ENCODE data around the gene ACTN1.

The ACTN1 gene

GRCh38 chr14:68957775-68958174 is 21.3 kb downstream of the ACTN1 start:
- no peak for DNase-seq (ENCODE audit: insufficient read length, low spot score)
- no peak for TF ChIP-seq CTCF (IDR thresholded peaks at IDR 0.05; ENCODE audit: insufficient read depth, missing control alignments)
- FAIRE-seq = no peak

GRCh38 chr14:68956724-68957123 is 22.4 kb downstream of the ACTN1 start:
- DNase-seq (ENCODE audit: insufficient read length, low spot score) = no peak
- TF ChIP-seq CTCF (IDR thresholded peaks at IDR 0.05; ENCODE audit: insufficient read depth, missing control alignments) = no peak
- no peak for FAIRE-seq

- TF ChIP-seq CTCF (IDR thresholded peaks at IDR 0.05; ENCODE audit: insufficient read depth, missing control alignments) = no peak
- no peak for DNase-seq (ENCODE audit: insufficient read length, low spot score)
- no peak for FAIRE-seq
Observed at GRCh38 chr14:68955851-68956179, 23.3 kb downstream of the ACTN1 start.

- FAIRE-seq = no peak
- TF ChIP-seq CTCF (IDR thresholded peaks at IDR 0.05; ENCODE audit: insufficient read depth, missing control alignments) = no peak
- DNase-seq (ENCODE audit: insufficient read length, low spot score) = no peak
Observed at GRCh38 chr14:68955164-68955850, 23.8 kb downstream of the ACTN1 start.

- FAIRE-seq = no peak
- no peak for TF ChIP-seq CTCF (IDR thresholded peaks at IDR 0.05; ENCODE audit: insufficient read depth, missing control alignments)
- DNase-seq (ENCODE audit: insufficient read length, low spot score) = no peak
Observed at GRCh38 chr14:68953196-68953555, 25.9 kb downstream of the ACTN1 start.

- FAIRE-seq = no peak
- no peak for TF ChIP-seq CTCF (IDR thresholded peaks at IDR 0.05; ENCODE audit: insufficient read depth, missing control alignments)
- no peak for DNase-seq (ENCODE audit: insufficient read length, low spot score)
Observed at GRCh38 chr14:68952531-68953195, 26.4 kb downstream of the ACTN1 start.

GRCh38 chr14:68951800-68952530 is 27.1 kb downstream of the ACTN1 start:
- no peak for TF ChIP-seq CTCF (IDR thresholded peaks at IDR 0.05; ENCODE audit: insufficient read depth, missing control alignments)
- DNase-seq (ENCODE audit: insufficient read length, low spot score) = no peak
- FAIRE-seq = no peak

All from D721Med (cell line).